LNCAP (cell line): ENCODE measurements around the gene PDIA3.

ENCODE experiments used
- CTCF ChIP-seq: fragments of 450-650 bp; IDR thresholded peaks from 2 replicates; pipeline ENCODE4 v1.5.1; 2017; ENCODE audit warnings: mild to moderate bottlenecking

PDIA3 gene

GRCh38 chr15:43775411-43775965 lies 29.2 kb downstream of the PDIA3 start:
- peak; percentile 82 for TF ChIP-seq CTCF

- no peak for TF ChIP-seq CTCF
These were observed 30.0 kb downstream of the PDIA3 start for GRCh38 chr15:43776101-43776717.

GRCh38 chr15:43776718-43777266 lies 30.6 kb downstream of the PDIA3 start, which contains the start of gene ELL3:
TSS of gene ELL3 (minus strand) at chr15:43776966. CDS start at chr15:43776901, 65 bp downstream.
- TF ChIP-seq CTCF, result no peak

GRCh38 chr15:43777267-43777914 lies 31.2 kb downstream of the PDIA3 start:
- peak; percentile 85 for TF ChIP-seq CTCF

GRCh38 chr15:43779016-43779415 lies 32.8 kb downstream of the PDIA3 start:
- no peak for TF ChIP-seq CTCF

- no peak for TF ChIP-seq CTCF
These were observed 43.2 kb downstream of the PDIA3 start for GRCh38 chr15:43789409-43789808.

GRCh38 chr15:43791993-43792760 lies 45.9 kb downstream of the PDIA3 start, which contains the start of gene SERF2:
TSS of gene SERF2 (plus strand) at chr15:43792320. CDS start at chr15:43792377, 57 bp downstream.
- no peak for TF ChIP-seq CTCF
